GM21529 (cell line): Measurements from ENCODE around the gene PITPNB.
A peak's percentile ranks its signal among the peaks of the same experiment; 100 is the strongest.

Experiments
- ATAC-seq: cut with Tn5 transposase; IDR thresholded peaks from one replicate; pipeline ENCODE4 v1.9.1; 2021; ENCODE audit not compliant: unreplicated experiment

PITPNB gene

GRCh38 chr22:27881421-27881820 is 37.6 kb downstream of the PITPNB start:
- ATAC-seq: no peak

DNA sequence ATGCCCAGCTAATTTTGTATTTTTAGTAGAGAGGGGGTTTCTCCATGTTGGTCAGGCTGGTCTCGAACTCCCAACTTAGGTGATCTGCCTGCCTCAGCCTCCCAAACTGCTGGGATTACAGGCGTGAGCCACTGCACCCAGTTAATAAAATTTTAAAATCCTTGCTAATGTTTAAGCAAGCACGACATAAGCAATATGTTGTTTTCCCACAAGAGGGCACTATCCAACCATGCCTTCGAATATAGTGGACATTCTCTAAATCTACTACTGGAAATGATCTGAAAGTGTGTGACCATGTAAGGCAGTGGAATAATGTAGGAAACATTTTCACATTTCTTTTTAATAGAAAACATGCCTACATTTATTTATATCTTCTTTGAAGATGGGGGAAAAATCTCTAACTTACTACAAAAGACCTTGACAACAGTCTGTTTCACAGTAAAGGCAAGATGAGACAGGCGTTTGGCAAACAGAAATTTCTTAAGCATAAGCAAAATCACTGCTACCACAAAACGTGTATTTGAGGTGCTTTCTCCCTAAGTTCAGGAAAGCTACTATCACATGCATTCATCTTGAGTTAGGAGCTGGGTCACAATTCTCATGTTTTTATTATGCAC is 38.2 kb downstream of the PITPNB start:
- ATAC-seq: no peak

- ATAC-seq: no peak
These were observed 39.1 kb downstream of the PITPNB start for GRCh38 chr22:27879923-27880322.

GRCh38 chr22:27878541-27878940 is 40.5 kb downstream of the PITPNB start:
- ATAC-seq: no peak

DNA sequence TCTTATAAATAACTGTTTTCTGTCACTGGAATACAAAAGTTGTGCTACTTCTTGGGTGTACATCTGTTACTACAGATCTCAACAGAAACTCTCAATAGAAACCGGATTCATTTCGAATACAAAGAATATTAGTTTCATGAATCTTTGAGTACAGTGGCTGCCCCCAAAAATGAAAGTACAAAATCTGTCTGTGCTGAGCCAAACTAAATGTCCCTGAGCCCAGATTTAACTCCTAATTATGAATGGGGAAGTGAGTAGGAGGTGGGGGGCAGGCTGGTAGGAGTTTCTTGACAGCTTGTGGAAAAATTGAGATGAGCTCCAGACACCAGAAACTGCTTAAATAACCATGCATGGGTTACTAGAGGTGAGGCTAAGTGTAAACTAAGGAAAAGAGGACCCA is 41.6 kb downstream of the PITPNB start:
- ATAC-seq: peak; percentile 56

DNA sequence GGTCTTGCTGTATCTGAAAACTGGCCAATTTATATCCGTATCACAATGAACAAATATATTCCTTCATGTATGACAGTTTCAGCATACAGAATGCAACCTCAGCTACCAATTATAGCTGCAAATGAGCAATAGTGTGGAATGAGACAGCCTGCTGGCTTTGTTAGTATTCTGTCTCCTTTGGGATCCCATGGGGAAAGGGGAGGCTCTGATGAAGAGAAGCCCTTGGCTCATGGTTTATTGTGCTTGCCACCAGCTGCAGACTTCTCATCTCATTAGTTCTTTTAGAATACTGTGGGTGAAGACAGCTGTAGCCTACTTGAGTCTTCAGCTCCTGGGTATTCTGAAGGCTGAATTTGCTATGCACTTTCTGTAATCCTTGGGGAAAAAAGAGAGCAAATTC is 42.4 kb downstream of the PITPNB start:
- ATAC-seq: no peak

DNA sequence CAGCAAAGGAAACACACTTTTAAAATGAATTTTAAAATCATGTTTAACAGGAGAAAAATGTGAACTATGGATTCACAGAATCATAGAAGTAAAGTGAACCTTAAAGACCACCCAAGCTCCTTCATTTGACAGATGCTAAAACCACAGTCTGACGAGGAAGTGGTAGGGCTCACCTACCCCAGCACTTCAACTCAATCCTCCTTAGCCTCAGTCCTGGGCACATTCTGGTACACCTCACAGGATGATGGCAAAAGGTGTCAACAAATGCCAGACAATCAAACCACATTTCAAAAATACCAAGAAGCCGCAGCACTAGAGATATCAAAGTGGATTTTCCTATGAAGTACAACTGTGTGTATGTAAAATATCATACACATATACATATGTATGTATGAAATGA is 43.1 kb downstream of the PITPNB start:
- ATAC-seq: no peak

DNA sequence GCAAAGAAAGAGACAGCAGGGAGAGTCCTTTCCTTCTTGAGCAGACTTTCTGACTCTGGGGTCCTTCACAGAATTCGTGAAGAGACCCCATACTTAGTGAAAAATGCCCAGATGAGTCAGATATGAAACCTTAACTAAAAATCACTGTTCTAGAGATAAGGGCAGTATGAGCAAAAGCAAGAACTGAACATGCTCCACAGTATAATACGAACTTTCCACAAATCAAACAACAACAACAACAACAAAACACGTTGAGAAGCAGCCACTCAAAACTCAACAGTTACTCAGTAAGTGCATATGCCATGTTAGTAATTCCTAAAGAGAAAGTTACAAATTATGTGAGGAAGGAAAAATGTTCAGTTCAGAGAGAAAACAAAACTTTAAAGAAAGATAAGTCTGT is 44.3 kb downstream of the PITPNB start:
- ATAC-seq: no peak

DNA sequence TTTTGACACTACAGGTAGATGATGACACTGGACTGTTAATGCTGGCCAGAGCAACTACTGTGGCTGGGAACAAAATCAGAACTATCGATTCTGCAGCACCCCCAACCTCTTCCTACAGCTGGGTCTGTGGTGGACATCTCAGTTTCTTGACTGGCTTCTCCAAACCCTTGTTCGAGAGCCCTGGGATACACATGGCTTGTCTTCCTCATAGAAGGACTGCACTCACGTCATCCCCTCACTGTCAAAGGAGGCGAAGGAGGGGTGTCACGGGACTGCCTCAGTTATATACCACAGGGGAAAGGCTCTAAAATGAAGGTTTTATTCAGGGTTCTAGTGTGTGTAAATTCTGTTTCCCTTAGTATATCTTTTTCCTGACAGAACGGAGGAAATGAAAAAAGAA is 44.9 kb downstream of the PITPNB start:
- no peak for ATAC-seq

GRCh38 chr22:27873472-27873871 is 45.6 kb downstream of the PITPNB start:
- no peak for ATAC-seq

DNA sequence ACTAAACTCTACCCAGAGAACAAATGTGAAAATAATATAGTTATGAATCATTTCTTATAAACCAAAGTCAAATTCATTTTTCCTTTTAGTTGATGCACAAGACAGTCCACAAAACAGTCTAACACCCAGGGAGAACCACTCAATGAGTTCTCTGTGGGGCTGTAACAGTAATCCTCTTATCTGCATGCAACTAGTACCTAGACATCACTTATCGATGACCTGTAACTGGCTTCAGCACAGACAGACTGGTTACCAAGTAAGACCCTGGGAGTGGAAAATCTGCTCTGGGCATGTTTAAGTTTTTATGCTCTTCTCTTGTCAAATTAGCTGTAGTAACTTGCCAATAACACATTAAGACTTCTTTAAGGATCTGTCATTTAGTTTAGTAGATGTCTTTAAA is 46.6 kb downstream of the PITPNB start:
- ATAC-seq: no peak

DNA sequence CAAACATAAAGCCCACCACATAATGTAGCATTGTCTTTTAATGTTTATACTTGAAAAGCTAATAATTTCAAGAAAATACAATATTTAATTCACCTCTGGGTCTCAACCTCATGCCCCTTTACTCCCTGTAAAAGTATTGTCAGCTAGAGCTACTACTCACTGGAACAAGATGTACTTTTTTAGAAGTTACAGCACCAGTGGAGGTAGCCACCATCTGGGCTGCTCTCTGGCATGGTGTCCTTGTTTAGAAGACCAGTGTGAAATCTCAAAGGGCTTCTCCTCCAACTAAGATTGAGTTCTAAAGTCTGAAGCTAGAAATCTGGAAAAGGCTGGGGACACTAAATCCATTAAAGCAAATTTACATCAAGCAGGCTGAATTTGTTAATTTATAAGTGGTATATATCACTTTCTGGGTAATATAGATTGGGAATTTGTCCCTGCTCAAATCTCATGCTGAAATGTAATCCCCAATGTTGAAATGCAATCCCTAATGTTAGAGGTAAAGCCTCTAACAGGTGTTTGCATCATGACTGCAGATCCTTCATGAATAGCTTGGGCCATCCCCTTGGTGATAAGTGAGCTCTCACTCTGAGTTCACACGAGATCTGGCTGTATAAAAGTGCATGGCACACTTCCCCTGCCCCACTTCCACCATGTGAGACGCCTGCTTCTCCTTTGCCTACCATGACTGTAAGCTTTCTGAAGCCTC is 47.6 kb downstream of the PITPNB start:
- ATAC-seq: no peak

- ATAC-seq: no peak
These were observed 48.5 kb downstream of the PITPNB start for GRCh38 chr22:27870234-27871191.

DNA sequence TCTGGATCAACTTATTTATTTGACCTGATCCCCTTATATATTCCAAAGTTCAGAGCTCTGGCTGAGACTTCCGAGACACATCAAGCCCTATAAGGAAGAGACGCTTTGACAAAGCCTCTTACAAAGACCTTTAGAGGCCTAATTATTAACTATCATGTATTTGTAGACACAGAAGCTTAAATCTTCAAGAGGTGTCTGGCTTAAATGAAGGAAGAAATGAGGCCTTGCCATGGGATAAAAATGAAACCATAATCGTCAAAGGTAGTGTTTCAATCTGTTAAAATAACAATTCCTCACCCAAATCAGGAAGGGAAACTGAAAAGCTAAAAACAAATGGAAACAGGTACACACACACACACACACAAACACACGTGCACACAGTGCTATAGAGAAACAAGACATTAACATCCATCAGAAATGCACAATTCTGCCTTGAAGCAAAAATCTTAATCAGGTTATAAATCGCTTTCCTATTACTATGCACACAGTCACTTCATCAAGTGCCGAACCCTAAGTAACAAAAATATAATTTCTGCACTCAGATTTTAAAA is 50.2 kb downstream of the PITPNB start:
- ATAC-seq: no peak

GRCh38 chr22:27867953-27868731 is 50.9 kb downstream of the PITPNB start:
- ATAC-seq: no peak

- no peak for ATAC-seq
These were observed 51.7 kb downstream of the PITPNB start for GRCh38 chr22:27867085-27867952.

- ATAC-seq: no peak
These were observed 52.6 kb downstream of the PITPNB start for GRCh38 chr22:27866135-27867084.

GRCh38 chr22:27865496-27865895 is 53.6 kb downstream of the PITPNB start:
- no peak for ATAC-seq

DNA sequence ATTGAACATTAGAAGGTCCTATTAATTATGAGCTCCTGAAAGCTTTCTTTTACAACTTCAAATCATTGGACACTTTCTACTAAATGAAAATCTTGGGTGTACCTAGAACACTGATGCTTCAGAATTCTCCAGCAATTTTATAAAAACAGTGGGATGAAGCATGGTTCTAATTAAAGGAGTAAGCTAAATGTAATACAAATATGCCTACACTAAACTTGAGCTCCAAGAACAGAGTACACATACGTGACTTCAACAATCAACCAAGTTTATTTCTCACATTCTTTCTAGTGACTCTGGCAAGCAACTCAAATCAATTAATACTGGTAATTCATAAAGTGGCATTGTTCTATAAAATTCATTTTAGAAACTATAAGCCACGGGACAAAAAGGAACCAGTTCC is 55.5 kb downstream of the PITPNB start:
- no peak for ATAC-seq
